B cell (primary cell): ENCODE measurements around the gene PLCL1. TPM values are rescaled to one million over a fixed set of nuclear protein-coding genes. Genes with fewer than 3 reads are reported as not detected.

ENCODE experiments used
- ATAC-seq: fragments of 200-7000 bp; cut with Tn5 transposase; one replicate; pipeline ENCODE4 v1.10.0; 2021; ENCODE audit warnings: low read depth, mild to moderate bottlenecking, moderate number of reproducible peaks, moderate library complexity
- CTCF ChIA-PET: fragments of 350-600 bp; sonication (Branson Sonifier 250); formaldehyde crosslinking; loops from one replicate; lab custom pipeline; 2021; ENCODE audit warnings: antibody characterized with exemption, inconsistent platforms; lab: Charles Lee
- POLR2A ChIA-PET: fragments of 350-600 bp; sonication (Branson Sonifier 250); formaldehyde crosslinking; loops from one replicate; lab custom pipeline; 2021; ENCODE audit warnings: antibody characterized with exemption; lab: Charles Lee
- DNase-seq: peaks from one replicate; pipeline ENCODE4 v3.0.0; 2013
- H2AFZ ChIP-seq: 2 replicates; pipeline ENCODE4 v1.6.1; 2012; ENCODE audit warnings: mild to moderate bottlenecking, low read depth, low read length; ENCODE audit not compliant: insufficient read depth, poor library complexity, severe bottlenecking
- H3K27ac ChIP-seq, 2 donors: 1 replicate in 1 of 2; 2 replicates in 1 of 2; pipeline ENCODE4 v1.5.1; 2012 to 2013; ENCODE audit warnings: low read length in 2 of 2, mild to moderate bottlenecking in 2 of 2, moderate library complexity in 1 of 2
- H3K27me3 ChIP-seq, 4 experiments: fragments of 200-600 bp in 1 of 4; sonication (generic) in 1 of 4; replicated peaks in 1 of 4; 1 replicate in 2 of 4; 2 replicates in 2 of 4; pipeline versions ENCODE4 v1.6.1 to v1.7.0; 2013 to 2016; ENCODE audit warnings: low read length in 3 of 4, mild to moderate bottlenecking in 2 of 4, mixed read lengths in 1 of 4, moderate library complexity in 1 of 4; ENCODE audit not compliant: insufficient read depth in 4 of 4, control insufficient read depth in 3 of 4; ENCODE audit errors: control extremely low read depth in 1 of 4
- H3K36me3 ChIP-seq, 2 experiments: replicated peaks in 1 of 2; 1 replicate in 1 of 2; 2 replicates in 1 of 2; pipeline versions ENCODE4 v1.6.1 to v1.7.1; 2013; ENCODE audit warnings: low read length in 1 of 2; ENCODE audit not compliant: insufficient read depth in 2 of 2, control insufficient read depth in 1 of 2; ENCODE audit errors: control extremely low read depth in 1 of 2, extremely low read depth in 1 of 2
- H3K4me1 ChIP-seq, 2 donors: fragments of 200-600 bp in 1 of 2; sonication (generic) in 1 of 2; 1 replicate in 1 of 2; 2 replicates in 1 of 2; pipeline versions ENCODE4 v1.5.1 to v1.6.1; 2013 to 2017; ENCODE audit warnings: low read length in 2 of 2; ENCODE audit not compliant: control insufficient read depth in 2 of 2, insufficient read depth in 2 of 2
- H3K4me2 ChIP-seq: replicated peaks from 2 replicates; pipeline ENCODE3; 2012; ENCODE audit warnings: mild to moderate bottlenecking, low read depth, low read length; ENCODE audit not compliant: poor library complexity, severe bottlenecking
- H3K4me3 ChIP-seq, 5 experiments: fragments of 200-600 bp in 1 of 5; sonication (generic) in 1 of 5; 1 replicate in 3 of 5; 2 replicates in 2 of 5; pipeline versions ENCODE4 v1.5.1 to v1.7.0; 2011 to 2016; ENCODE audit warnings: low read length in 4 of 5, mild to moderate bottlenecking in 4 of 5, low read depth in 2 of 5, control low read depth in 1 of 5, moderate library complexity in 1 of 5; ENCODE audit not compliant: insufficient read depth in 1 of 5; ENCODE audit errors: control extremely low read depth in 1 of 5, extremely low read depth in 1 of 5
- H3K79me2 ChIP-seq: fragments of 200-600 bp; sonication (generic); one replicate; pipeline ENCODE4 v1.6.0; 2016; ENCODE audit warnings: low read length; ENCODE audit not compliant: control insufficient read depth, insufficient read depth
- H3K9ac ChIP-seq: fragments of 200-600 bp; sonication (generic); 2 replicates; pipeline ENCODE4 v1.6.1; 2017; ENCODE audit warnings: mild to moderate bottlenecking, low read length, moderate library complexity
- H3K9me3 ChIP-seq, 3 donors: one replicate each; pipeline versions ENCODE4 v1.6.1 to v1.7.1; 2013; ENCODE audit warnings: low read length in 2 of 3; ENCODE audit not compliant: control insufficient read depth in 2 of 3, insufficient read depth in 1 of 3; ENCODE audit errors: control extremely low read depth in 1 of 3
- H4K20me1 ChIP-seq: 2 replicates; pipeline ENCODE4 v1.6.0; 2012; ENCODE audit warnings: mild to moderate bottlenecking, low read length; ENCODE audit not compliant: insufficient read depth, control insufficient read depth, poor library complexity, severe bottlenecking
- H3K27ac Mint-ChIP-seq: one replicate; pipeline ENCODE4 v1.8.0; 2021; ENCODE audit warnings: mixed read lengths
- H3K27me3 Mint-ChIP-seq: one replicate; pipeline ENCODE4 v1.8.0; 2021; ENCODE audit warnings: mixed read lengths
- H3K4me1 Mint-ChIP-seq: one replicate; pipeline ENCODE4 v1.8.0; 2021; ENCODE audit warnings: mixed read lengths
- H3K4me3 Mint-ChIP-seq: one replicate; pipeline ENCODE4 v1.8.0; 2021; ENCODE audit warnings: mixed read lengths
- H3K9me3 Mint-ChIP-seq: one replicate; pipeline ENCODE4 v1.8.0; 2022; ENCODE audit warnings: mixed read lengths; ENCODE audit not compliant: insufficient read depth
- CTCF ChIP-seq: fragments of 200-600 bp; IDR thresholded peaks from one replicate; pipeline ENCODE4 v1.8.0; 2022; ENCODE audit warnings: antibody characterized with exemption, mild to moderate bottlenecking
- EZH2 ChIP-seq: IDR thresholded peaks from 2 replicates; pipeline ENCODE4 v1.6.1; 2012; ENCODE audit warnings: borderline replicate concordance, low read depth, mild to moderate bottlenecking, moderate library complexity, low read length; ENCODE audit not compliant: insufficient read depth, poor library complexity, severe bottlenecking
- WGBS: methylation state at CpG from one replicate; pipeline ENCODE4 v1.1.5; 2013; ENCODE audit warnings: missing lambda C conversion rate; ENCODE audit not compliant: insufficient coverage; 5-methylcytosine and 5-hydroxymethylcytosine counted together
- intact Hi-C: fragments of 100-400 bp; cut with micrococcal nuclease; formaldehyde crosslinking; loops from one replicate; pipeline ENCODE4 v1.10.0; 2022
- polyA plus RNA-seq: library from polyadenylated mRNA; depleted of rRNA; stranded (reverse); fragments of >200 nt; gene quantifications from 2 replicates; pipeline ENCODE4 v1.2.3, GENCODE V29; 2012
- total RNA-seq, 2 donors: library from RNA; stranded (reverse); fragments of 120-200 nt in 1 of 2; gene quantifications; 1 replicate in 1 of 2; 2 replicates in 1 of 2; pipeline versions ENCODE4 v1.2.3 to v1.2.4, GENCODE V29; 2013 to 2022

The PLCL1 gene
- total and polyA plus RNA-seq, 2 donors (not counting 1 experiment from before 2014, with no cell fraction given) = 0.07 to 0.25 TPM

GRCh38 chr2:197949224-197949623, 144.8 kb downstream of the PLCL1 start:
- intact Hi-C loops = no loop called here
- H3K4me1 ChIP-seq = no peaks in the 10 kb centered on the region
- H3K4me3 ChIP-seq = no peak overlapping the region
- no peaks in the 10 kb centered on the region for H3K36me3 ChIP-seq
- Mint-ChIP-seq H3K4me3 (no peak overlapping the region), H3K4me1 (no peaks in the 10 kb centered on the region), H3K27ac (no peak overlapping the region), H3K27me3 (no peaks in the 10 kb centered on the region), H3K9me3 (no peaks in the 10 kb centered on the region)
- no peak overlapping the region for H3K27ac ChIP-seq
- DNase-seq = no peak
- TF ChIP-seq CTCF (no peak), EZH2 (no peak)
- H3K79me2 ChIP-seq = no peaks in the 10 kb centered on the region
- H3K27me3 ChIP-seq = peaks cover 0 to 2% (median 0%) of the 10 kb centered on the region in 4 experiments
- POLR2A ChIA-PET = no interaction called here
- no peak overlapping the region for H2AFZ ChIP-seq
- no peaks in the 10 kb centered on the region for H3K9me3 ChIP-seq
- no peaks in the 10 kb centered on the region for H4K20me1 ChIP-seq
- no peak overlapping the region for H3K9ac ChIP-seq
- ATAC-seq = no peak
- no peak overlapping the region for H3K4me2 ChIP-seq
- CTCF ChIA-PET = no interaction called here

- H3K27ac Mint-ChIP-seq = no peak overlapping the region
- WGBS = 86% methylated on average over 1 of the region's 3 CpGs
- H3K4me1 Mint-ChIP-seq = no peaks in the 10 kb centered on the region
- no peaks in the 10 kb centered on the region for H3K4me1 ChIP-seq
- no peaks in the 10 kb centered on the region for H3K36me3 ChIP-seq
- no peaks in the 10 kb centered on the region for H3K79me2 ChIP-seq
- ATAC-seq = no peak
- no peak for DNase-seq
- no peaks in the 10 kb centered on the region for H3K27me3 Mint-ChIP-seq
- no peak overlapping the region for H3K4me3 ChIP-seq
- intact Hi-C loops = no loop called here
- CTCF ChIA-PET = no interaction called here
- no peak overlapping the region for H3K4me2 ChIP-seq
- TF ChIP-seq CTCF = no peak
- TF ChIP-seq EZH2 = no peak
- H4K20me1 ChIP-seq = no peaks in the 10 kb centered on the region
- POLR2A ChIA-PET = no interaction called here
- H2AFZ ChIP-seq = no peak overlapping the region
- H3K4me3 Mint-ChIP-seq = no peak overlapping the region
- H3K9me3 Mint-ChIP-seq = no peaks in the 10 kb centered on the region
- H3K9ac ChIP-seq = no peak overlapping the region
- no peak overlapping the region for H3K27ac ChIP-seq
- no peaks in the 10 kb centered on the region for H3K9me3 ChIP-seq
- peaks cover 0 to 2% (median 0%) of the 10 kb centered on the region in 4 experiments for H3K27me3 ChIP-seq
Observed at GRCh38 chr2:197950006-197950405, 145.6 kb downstream of the PLCL1 start.
